Effector CD8-positive, alpha-beta T cell (primary cell): ENCODE measurements around the gene RAB40A.
"Not testable (repeated sequence)": the region's sequence is repeated elsewhere in the genome, so short reads cannot be mapped to it uniquely, and the experiment has no call there.

Experiments used
- DNase-seq: peaks from one replicate; lab custom pipeline; 2025; lab: John Stamatoyannopoulos, UW

RAB40A gene

GRCh38 chrX:103523605-103524004 is 4.3 kb upstream of the RAB40A start:
- DNase-seq, result no peak

DNA sequence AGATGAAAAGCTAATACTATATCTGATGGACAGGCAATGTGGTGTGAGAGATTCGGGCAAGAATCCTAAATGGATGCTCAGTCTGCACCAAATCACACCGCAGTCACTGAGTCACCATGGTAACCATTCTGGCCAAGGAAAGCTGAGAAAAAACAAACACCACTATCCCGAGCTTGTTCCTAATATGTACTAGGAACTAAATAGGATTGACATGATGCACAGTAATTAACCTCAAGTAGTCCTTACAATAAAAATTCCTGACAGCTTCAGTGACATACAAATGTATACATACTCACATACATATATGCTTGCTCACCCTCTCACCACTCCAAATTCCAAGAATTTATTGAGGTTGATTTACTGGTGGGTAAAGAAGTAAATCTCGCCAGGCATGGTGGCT is 1.1 kb upstream of the RAB40A start:
- DNase-seq, result no peak

GRCh38 chrX:103518571-103518970 is 718 bp downstream of the RAB40A start:
- no peak for DNase-seq

GRCh38 chrX:103517246-103517645 is 2.0 kb downstream of the RAB40A start:
- DNase-seq, result no peak

GRCh38 chrX:103513476-103514108 is 5.7 kb downstream of the RAB40A start:
- DNase-seq, result no peak

DNA sequence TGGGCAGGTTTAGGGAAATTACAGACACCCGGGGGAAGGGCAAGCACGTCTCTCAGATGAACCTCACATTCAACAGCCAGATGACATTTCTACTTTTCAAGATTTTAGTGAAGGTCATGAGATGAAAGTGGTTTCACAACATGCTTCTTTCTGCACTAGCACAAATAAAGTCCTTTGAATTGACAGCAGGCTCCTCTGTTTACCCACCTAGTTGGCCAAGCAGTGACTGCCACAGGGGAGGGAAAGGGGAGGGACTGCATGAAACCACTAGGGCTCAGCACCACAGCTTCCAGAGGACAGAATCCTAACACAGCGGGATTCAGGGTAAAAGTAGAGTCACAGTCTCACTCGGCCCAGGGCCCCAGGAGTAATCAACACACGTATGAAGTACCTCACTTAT is 6.2 kb downstream of the RAB40A start:
- no peak for DNase-seq

GRCh38 chrX:103510031-103510430 is 9.3 kb downstream of the RAB40A start:
- DNase-seq, result no peak

DNA sequence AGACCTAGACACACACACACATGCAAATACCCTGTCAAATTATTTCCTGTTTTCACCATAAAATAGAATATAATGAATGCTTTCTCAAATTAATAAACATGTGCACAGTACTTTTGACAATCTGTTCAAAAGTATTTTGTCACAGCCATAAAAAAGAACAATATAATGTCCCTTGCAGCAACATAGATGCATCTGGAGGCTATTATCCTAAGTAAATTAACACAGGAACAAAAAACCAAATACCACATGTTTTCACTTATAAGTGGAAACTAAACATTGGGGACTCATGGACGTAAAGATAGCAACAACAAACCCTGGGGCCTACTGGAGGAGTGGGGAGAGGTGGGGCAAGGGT is 15.5 kb downstream of the RAB40A start:
- DNase-seq, result no peak

DNA sequence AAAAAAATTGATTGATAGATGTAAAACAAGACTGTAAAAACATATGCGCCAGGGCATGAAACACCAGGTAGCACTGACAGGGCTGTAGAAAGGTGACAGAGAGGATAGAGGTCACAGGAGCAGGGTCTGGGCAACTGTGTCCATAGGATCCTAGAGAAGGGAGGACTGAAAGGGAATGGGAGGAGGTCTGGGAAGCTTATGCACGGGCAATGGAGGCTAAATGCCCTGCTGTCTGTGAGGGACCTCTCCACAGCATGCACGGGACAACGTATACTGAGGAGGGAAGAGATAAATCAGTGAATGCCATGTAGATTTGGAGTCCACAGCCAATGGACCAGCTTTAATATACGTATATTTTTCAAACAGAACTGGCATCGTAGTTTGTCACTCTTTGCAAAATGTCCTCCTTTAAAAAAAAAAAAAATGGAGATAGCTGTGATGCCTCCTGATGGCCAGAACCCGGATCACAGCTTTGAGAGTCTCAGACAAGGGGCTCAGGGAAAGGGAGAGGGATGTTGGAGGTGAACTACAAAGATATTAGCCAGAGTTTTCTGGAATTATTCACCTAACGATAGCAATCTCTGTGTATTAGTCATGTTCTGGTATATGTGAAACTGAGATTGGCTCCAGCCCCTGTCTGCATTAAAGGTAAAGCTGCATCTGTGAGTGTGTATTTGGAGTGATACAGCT is 16.0 kb downstream of the RAB40A start:
- DNase-seq, result no peak

DNA sequence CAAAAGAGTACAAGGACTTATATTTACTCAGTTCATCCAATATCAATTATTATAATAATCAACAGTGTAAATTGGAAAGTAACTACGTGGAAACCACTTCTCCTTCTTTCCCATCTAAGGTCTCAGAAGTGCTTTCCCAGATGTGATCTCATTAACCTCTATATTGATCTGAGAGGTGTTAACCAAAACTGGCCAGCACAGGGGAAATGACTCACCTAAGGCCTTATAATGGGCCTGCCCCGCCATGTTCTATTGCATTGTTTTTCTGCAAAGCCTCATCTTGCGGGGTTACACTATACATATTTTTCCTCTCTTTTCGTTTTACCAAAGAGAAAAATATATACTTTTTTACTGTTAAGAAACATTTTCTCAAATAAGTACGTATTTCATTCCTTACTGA is 20.5 kb downstream of the RAB40A start:
- DNase-seq, result no peak

- no peak for DNase-seq
Observed at GRCh38 chrX:103495786-103496185, 23.5 kb downstream of the RAB40A start.

DNA sequence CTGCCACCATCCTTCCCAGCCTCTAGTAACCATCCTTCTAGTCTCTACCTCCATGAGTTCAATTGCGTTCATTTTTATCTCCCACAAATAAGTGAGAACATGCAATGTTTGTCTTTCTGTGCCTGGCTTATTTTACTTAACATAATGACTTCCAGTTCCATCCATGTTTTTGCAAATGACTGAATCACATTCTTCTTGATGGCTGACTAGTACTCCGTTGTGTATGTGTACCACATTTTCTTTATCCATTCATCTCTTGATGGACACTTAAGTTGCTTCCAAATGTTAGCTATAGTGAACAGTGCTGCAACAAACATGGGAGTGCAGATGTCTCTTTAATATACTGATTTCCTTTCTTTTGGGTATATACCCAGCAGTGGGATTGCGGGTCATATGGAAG is 25.7 kb downstream of the RAB40A start:
- DNase-seq, result not testable (repeated sequence)

DNA sequence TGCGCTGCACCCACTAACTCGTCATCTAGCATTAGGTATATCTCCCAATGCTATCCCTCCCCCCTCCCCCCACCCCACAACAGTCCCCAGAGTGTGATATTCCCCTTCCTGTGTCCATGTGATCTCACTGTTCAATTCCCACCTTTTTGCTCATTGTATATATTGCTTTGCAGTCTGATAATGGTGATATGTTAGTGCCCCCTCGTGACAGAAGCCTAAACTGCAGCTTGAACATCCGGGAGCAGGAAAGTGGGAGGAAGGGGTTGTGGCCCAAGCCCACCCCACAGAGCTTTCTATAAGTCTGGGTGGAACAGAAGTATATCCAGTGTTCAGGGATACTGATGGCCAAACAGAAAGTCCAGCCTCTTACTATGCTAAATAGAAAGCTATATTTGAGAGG is 29.6 kb downstream of the RAB40A start:
- DNase-seq, result peak; percentile 0

- DNase-seq, result no peak
Observed at GRCh38 chrX:103488794-103489193, 30.5 kb downstream of the RAB40A start.

DNA sequence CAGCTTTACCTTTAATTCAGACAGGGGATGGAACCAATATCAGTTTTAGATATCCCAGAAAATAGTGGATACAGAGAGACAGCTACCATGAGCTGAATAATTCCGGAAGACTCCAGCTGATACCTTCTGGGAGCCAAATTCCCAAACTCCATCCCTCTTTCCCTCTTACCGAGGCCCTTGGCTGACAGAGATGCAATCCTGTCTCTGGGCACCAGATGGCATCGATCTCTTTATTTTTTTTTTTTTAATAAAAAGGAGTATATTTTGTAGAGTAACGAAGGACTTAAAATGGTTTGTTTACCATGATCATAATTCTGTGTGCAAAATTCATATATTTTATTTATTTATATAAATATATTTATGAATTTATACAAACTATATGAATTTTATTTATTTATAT is 31.0 kb downstream of the RAB40A start:
- DNase-seq, result no peak

DNA sequence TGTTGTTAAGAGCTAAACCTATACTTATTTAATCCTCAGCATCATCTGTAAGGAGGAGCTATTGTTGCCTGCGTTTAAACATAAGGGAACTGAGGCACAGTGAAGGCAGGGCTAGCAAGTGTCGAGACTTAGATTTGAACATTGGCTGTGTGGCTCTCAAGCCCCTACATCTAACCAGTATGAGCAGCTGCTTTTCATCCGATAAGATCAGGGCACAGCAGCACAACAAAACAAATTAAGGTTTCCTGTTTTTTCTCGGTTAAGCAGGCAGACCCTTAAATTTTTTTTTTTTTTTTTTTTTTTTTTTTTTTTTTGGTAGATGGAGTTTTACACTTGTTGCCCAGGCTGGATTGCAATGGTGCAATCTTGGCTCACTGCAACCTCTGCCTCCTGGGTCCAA is 35.6 kb downstream of the RAB40A start:
- DNase-seq, result no peak

DNA sequence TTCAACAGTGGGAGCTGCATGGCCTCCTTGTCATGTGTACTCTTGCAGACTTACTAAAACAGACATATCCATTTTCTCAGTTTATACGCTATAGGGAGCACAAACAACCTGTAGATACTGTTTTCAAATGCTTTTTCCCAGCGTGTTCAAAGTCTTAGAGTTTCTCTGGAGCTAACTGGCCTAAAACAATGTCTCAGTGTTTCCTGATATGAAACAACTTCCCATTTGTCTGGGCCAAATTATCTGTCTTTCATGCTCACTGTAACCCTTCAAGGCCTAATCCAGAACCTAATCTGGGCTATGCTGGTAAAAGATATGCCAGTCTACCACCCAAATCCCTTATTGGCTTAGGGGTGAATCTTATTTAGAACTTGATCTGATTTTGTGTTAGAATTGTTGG is 38.8 kb downstream of the RAB40A start:
- DNase-seq, result no peak

DNA sequence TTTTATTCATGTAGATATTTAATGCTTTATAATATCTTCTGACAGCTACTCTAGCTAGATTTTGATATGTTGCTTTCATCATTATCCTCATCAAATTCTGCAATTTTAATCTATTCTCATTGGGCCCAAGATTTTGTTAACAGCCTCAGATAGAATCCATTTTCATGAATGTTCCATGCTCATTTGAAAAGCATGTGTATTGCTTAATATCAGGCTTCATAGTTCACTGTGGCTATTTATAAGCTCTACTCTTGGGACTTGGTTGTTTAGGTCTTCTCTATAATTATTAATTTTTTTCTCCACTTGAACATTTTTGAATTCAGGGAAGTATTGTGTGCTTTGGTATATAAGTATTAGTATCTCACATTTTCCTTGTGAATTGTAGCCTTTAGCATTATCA is 41.8 kb downstream of the RAB40A start:
- no peak for DNase-seq

DNA sequence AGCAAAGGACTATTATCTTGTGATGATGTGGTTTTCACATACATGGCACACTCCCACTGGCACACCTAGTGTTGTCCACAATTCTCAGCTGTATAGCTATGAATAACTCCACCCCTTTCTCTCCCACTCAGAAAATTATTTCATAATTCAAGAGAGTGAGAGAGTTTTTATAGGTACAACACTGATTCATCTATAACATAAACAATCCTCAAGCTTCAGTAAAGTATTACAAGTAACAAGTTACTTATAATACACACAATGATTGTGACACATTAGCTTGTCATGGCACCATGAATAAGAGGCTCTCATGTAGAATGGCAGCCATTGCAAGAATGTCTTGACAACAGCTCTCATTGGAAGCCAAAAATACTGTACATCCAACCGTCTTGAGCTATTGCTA is 43.9 kb downstream of the RAB40A start:
- DNase-seq, result no peak

DNA sequence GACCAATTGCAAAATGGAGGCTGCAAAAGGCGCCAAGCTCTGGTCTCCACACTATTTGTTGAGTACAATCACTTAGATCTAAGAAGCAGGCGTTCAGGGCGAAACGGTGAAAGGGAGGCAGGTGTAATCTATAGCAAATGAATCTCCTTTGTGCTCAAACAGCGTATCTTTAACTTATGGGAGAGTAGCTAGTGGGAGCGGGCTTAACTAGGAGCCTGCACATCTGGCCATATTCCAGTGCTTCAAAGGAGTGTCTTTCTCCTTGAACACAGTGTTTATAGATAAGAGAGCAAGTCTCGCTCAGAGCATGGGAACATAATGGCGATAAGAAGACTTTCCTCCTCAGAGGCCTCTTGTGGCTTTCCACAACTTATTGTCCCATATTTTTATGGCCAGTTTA is 49.3 kb downstream of the RAB40A start:
- not testable (repeated sequence) for DNase-seq

DNA sequence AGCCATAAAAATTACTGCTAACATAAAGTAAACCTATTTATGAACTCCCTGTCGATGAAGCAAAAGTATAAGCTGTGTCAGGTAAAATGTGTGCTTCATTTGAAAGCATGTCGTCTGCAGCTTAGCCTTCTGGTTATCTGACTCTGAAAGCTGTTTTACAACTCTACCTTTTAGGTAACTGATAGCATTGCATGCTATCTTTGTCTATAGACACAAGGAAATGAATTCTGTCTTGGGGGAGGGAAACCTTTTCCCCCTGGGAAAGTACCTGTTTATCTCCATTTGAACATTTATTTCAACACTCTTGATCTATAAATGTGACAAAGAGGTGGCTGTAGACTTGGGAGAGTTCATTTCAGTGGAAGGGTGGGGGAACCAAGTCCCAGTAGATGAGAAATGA is 51.4 kb downstream of the RAB40A start:
- no peak for DNase-seq

GRCh38 chrX:103467156-103467555 is 52.1 kb downstream of the RAB40A start:
- no peak for DNase-seq

DNA sequence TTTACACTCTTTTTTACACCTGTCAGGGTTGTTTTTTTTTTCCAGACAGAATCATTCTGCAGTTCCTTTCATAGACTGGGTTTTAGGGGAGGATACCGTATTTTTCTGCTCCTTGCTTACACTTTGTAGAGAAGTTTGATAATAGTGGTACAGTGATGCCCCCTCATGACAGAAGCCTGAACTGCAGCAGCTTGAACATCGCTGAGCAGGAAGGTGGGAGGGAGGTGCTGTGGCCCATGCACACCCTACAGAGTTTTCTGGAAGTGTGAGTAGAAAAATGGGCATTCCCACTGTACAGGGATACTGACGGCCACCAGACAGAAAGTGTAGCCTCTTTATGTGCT is 54.5 kb downstream of the RAB40A start:
- peak; percentile 52 for DNase-seq

GRCh38 chrX:103464072-103464773 is 55.1 kb downstream of the RAB40A start:
- DNase-seq, result no peak
